Kidney (tissue), 14 donors: ENCODE results near the gene XIAP. TPM values are rescaled to one million over a fixed set of nuclear protein-coding genes. Genes with fewer than 3 reads are reported as not detected.

Experiments used
- DNase-seq, 5 donors: peaks; one replicate each; pipeline ENCODE4 v3.0.0-alpha.2; 2013 to 2020
- FAIRE-seq: peaks from 2 replicates; lab custom pipeline; 2012; peaks lifted over from hg19 to GRCh38; lab: Jason Lieb, UNC
- H3K27ac ChIP-seq, 2 donors: one replicate each; pipeline ENCODE4 v1.7.0; 2013; ENCODE audit warnings: low read depth in 2 of 2, low read length in 2 of 2, inconsistent platforms in 1 of 2
- H3K27me3 ChIP-seq: one replicate; pipeline ENCODE4 v1.7.1; 2013; ENCODE audit warnings: low read length, inconsistent platforms; ENCODE audit not compliant: control insufficient read depth, insufficient read depth
- H3K36me3 ChIP-seq, 3 donors: one replicate each; pipeline versions ENCODE4 v1.7.0 to v1.7.1; 2013; ENCODE audit warnings: low read length in 3 of 3, control low read depth in 1 of 3, inconsistent platforms in 1 of 3; ENCODE audit not compliant: insufficient read depth in 3 of 3, control insufficient read depth in 2 of 3
- H3K4me1 ChIP-seq, 3 donors: one replicate each; pipeline versions ENCODE4 v1.7.0 to v1.7.1; 2013; ENCODE audit warnings: low read length in 3 of 3, inconsistent platforms in 1 of 3, low read depth in 1 of 3; ENCODE audit not compliant: control insufficient read depth in 2 of 3, insufficient read depth in 2 of 3
- H3K4me3 ChIP-seq, 3 donors: one replicate each; pipeline versions ENCODE4 v1.7.0 to v1.8.1; 2013; ENCODE audit warnings: low read length in 3 of 3, control low read depth in 1 of 3, inconsistent platforms in 1 of 3
- H3K9ac ChIP-seq, 3 donors: one replicate each; pipeline versions ENCODE4 v1.7.0 to v1.7.1; 2013; ENCODE audit warnings: low read length in 3 of 3, control low read depth in 1 of 3, inconsistent platforms in 1 of 3
- H3K9me3 ChIP-seq, 3 donors: one replicate each; pipeline versions ENCODE4 v1.7.0 to v1.7.1; 2013; ENCODE audit warnings: low read length in 3 of 3, control low read depth in 1 of 3, inconsistent platforms in 1 of 3; ENCODE audit not compliant: control insufficient read depth in 2 of 3, insufficient read depth in 1 of 3
- intact Hi-C: fragments of 100-400 bp; cut with DNase I; formaldehyde crosslinking; loops from one replicate; pipeline ENCODE4 v1.11.1; 2022
- polyA plus RNA-seq: library from polyadenylated mRNA; stranded (reverse); fragments of 350-450 nt; fragmentation: Illumina TruSeq; extraction: RNeasy Lipid Tissue Mini Kit (QIAGEN cat#74804); gene quantifications from one replicate; pipeline ENCODE4 v1.2.3, GENCODE V29; 2014; ENCODE audit warnings: low read depth, low replicate concordance; ENCODE audit not compliant: insufficient read depth
- total RNA-seq: library from RNA; stranded (reverse); fragmentation: NEBNext Ultra II Directional; extraction: Animal tissue kit (Norgen Biotek cat#: 25700); gene quantifications from one replicate; pipeline ENCODE4 v1.2.1, GENCODE V29; 2021
- TF ChIP-seq, protein P1 (sequence below): IDR thresholded peaks from 3 replicates; pipeline ENCODE4 v1.5.1; 2012; ENCODE audit warnings: mild to moderate bottlenecking, moderate library complexity, borderline replicate concordance; ENCODE audit not compliant: insufficient read depth; ENCODE audit errors: extremely low read depth
- donor health status: control.
- donor health status: control.
- donor health status: control.
- donor health status: control.
- donor health status: control.
- donor health status: DM: yes; HTN: yes; CAD: no.
- donor health status: Normal renal cell carcinoma (clear cell type).

The XIAP gene
- total and polyA plus RNA-seq, 2 donors from 2014 or later = 29.0 to 70.9 TPM

- no peaks in the 10 kb centered on the region for H3K27me3 ChIP-seq
- no peaks in the 10 kb centered on the region for H3K9me3 ChIP-seq
- intact Hi-C loops = no loop called here
- H3K36me3 ChIP-seq = no peaks in the 10 kb centered on the region
- no peak overlapping the region for H3K4me3 ChIP-seq
- FAIRE-seq = no peak
- TF ChIP-seq, protein P1, sequence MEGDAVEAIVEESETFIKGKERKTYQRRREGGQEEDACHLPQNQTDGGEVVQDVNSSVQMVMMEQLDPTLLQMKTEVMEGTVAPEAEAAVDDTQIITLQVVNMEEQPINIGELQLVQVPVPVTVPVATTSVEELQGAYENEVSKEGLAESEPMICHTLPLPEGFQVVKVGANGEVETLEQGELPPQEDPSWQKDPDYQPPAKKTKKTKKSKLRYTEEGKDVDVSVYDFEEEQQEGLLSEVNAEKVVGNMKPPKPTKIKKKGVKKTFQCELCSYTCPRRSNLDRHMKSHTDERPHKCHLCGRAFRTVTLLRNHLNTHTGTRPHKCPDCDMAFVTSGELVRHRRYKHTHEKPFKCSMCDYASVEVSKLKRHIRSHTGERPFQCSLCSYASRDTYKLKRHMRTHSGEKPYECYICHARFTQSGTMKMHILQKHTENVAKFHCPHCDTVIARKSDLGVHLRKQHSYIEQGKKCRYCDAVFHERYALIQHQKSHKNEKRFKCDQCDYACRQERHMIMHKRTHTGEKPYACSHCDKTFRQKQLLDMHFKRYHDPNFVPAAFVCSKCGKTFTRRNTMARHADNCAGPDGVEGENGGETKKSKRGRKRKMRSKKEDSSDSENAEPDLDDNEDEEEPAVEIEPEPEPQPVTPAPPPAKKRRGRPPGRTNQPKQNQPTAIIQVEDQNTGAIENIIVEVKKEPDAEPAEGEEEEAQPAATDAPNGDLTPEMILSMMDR = no peak
- no peak overlapping the region for H3K27ac ChIP-seq
- H3K9ac ChIP-seq = no peak overlapping the region
- no peak for DNase-seq
- H3K4me1 ChIP-seq = no peaks in the 10 kb centered on the region
Measured at GRCh38 chrX:123817288-123817894, 42.5 kb upstream of the XIAP start.

GRCh38 chrX:123818243-123818642 lies 41.6 kb upstream of the XIAP start:
- Histone ChIP-seq H3K9me3 (no peaks in the 10 kb centered on the region), H3K27me3 (no peaks in the 10 kb centered on the region), H3K9ac (no peak overlapping the region), H3K4me1 (no peaks in the 10 kb centered on the region), H3K36me3 (no peaks in the 10 kb centered on the region), H3K27ac (no peak overlapping the region), H3K4me3 (no peak overlapping the region)
- TF ChIP-seq, protein P1 = no peak
- intact Hi-C loops = no loop called here
- no peak for FAIRE-seq
- DNase-seq = no peak

DNA sequence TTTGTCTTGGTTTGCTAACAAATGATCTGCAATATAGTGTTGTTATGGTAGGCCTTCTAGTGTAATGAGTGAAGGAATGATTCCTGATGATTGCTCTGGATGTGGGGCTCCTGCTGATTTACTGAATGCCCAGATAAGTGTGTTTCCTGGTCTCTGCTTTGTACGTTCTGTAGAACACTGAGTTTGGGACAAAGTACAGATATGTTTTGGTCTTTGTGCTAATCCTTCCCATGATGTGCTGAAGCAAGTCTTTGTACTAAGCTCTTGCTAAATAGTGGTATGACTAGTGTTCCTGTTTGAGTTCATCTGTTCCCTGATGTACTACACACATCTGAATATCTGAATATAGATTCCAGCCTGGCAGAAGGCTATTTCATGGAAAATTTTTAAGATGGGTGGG lies 36.9 kb upstream of the XIAP start:
- no peak for FAIRE-seq
- no peaks in the 10 kb centered on the region for H3K36me3 ChIP-seq
- no peaks in the 10 kb centered on the region for H3K4me1 ChIP-seq
- no peaks in the 10 kb centered on the region for H3K9me3 ChIP-seq
- H3K4me3 ChIP-seq = no peak overlapping the region
- TF ChIP-seq, protein P1 = no peak
- no peak overlapping the region for H3K9ac ChIP-seq
- intact Hi-C loops = no loop called here
- H3K27ac ChIP-seq = no peak overlapping the region
- DNase-seq = no peak
- H3K27me3 ChIP-seq = no peaks in the 10 kb centered on the region

DNA sequence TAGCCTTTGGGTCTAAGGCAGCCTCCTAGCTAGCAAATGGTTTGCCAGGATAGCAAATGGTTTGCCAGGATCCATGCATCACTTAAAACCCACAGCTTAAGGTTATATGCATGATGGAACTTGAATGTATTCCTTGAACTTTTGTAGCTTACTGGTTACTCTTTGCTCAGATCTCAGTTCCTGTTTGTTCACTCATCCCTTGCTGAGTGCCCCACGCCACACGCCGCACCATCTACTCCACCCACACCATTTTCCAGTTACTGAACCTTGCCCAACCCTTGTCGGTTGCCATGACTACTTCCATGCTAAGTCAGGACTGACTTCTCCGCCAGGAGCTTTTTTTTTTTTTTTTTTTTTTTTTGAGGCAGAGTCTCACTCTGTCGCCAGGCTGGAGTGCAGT lies 29.5 kb upstream of the XIAP start:
- H3K27ac ChIP-seq = peak overlapping the region in 1 of 2 donors; percentile 28
- DNase-seq (peak; percentile 71 to 86 (median 82)), FAIRE-seq (peak; percentile 82)
- no peaks in the 10 kb centered on the region for H3K9me3 ChIP-seq
- H3K36me3 ChIP-seq = no peaks in the 10 kb centered on the region
- H3K9ac ChIP-seq = no peak overlapping the region
- TF ChIP-seq, protein P1 = no peak
- peak overlapping the region in 2 of 3 donors; percentile 14 to 53 for H3K4me3 ChIP-seq
- H3K27me3 ChIP-seq = no peaks in the 10 kb centered on the region
- no peaks in the 10 kb centered on the region for H3K4me1 ChIP-seq
- intact Hi-C loops = no loop called here
